ENCODE measurements around the gene C17orf75.

The C17orf75 gene

GRCh38 chr17:32298721-32299579 lies 43.0 kb downstream of the C17orf75 start (continued):
- TF ChIP-seq ZNF148 (tag by site-specific recombination; IDR thresholded peaks at IDR 0.05; ENCODE audit: borderline replicate concordance) (no peak), ZFHX2 (tag by site-specific recombination; conservative IDR thresholded peaks at IDR 0.05) (peak; percentile 67), GLIS2 (tag by site-specific recombination; IDR thresholded peaks at IDR 0.05) (no peak; the same call in 1 of the 2 replicates), BCL11B (tag by site-specific recombination; IDR thresholded peaks at IDR 0.05; ENCODE audit: low read depth) (peak; percentile 87), ZNF24 (tag by site-specific recombination; IDR thresholded peaks at IDR 0.05) (peak; percentile 92), ZNF701 (tag by site-specific recombination; IDR thresholded peaks at IDR 0.05) (no peak), ZNF280D (tag by site-specific recombination; IDR thresholded peaks at IDR 0.05) (no peak), ZNF10 (tag by site-specific recombination; IDR thresholded peaks at IDR 0.05) (peak; percentile 85), KLF17 (tag by site-specific recombination; IDR thresholded peaks at IDR 0.05) (peak; percentile 97), ZNF37A (tag by site-specific recombination; IDR thresholded peaks at IDR 0.05) (peak; percentile 55; the same call in 1 of the 2 replicates), ZNF843 (tag by site-specific recombination; IDR thresholded peaks at IDR 0.05) (peak; percentile 99), ZIC2 (tag by site-specific recombination; IDR thresholded peaks at IDR 0.05) (peak; percentile 78), ZNF398 (tag by site-specific recombination; IDR thresholded peaks at IDR 0.05) (peak; percentile 66), ZNF560 (tag by site-specific recombination; IDR thresholded peaks at IDR 0.05; ENCODE audit: borderline replicate concordance) (no peak), ZNF16 (tag by site-specific recombination; IDR thresholded peaks at IDR 0.05; ENCODE audit: low read depth) (no peak), ZNF704 (tag by site-specific recombination; IDR thresholded peaks at IDR 0.05) (no peak), PATZ1 (tag by site-specific recombination; IDR thresholded peaks at IDR 0.05) (peak; percentile 69; the same call in 1 of the 2 replicates), ZNF138 (tag by site-specific recombination; IDR thresholded peaks at IDR 0.05; ENCODE audit: borderline replicate concordance) (no peak), PRDM4 (tag by site-specific recombination; IDR thresholded peaks at IDR 0.05) (peak; percentile 97), REPIN1 (tag by site-specific recombination; IDR thresholded peaks at IDR 0.05; ENCODE audit: low read depth) (no peak), SP7 (tag by site-specific recombination; IDR thresholded peaks at IDR 0.05) (peak; percentile 89), ZNF354C (tag by site-specific recombination; IDR thresholded peaks at IDR 0.05; ENCODE audit: borderline replicate concordance, low read depth) (no peak), ZNF76 (tag by site-specific recombination; IDR thresholded peaks at IDR 0.05; ENCODE audit: borderline replicate concordance, low read depth) (0 out of 2 replicates have a peak, but pooled peaks have one; percentile 48), ZNF202 (tag by site-specific recombination; IDR thresholded peaks at IDR 0.05; ENCODE audit: borderline replicate concordance) (no peak)

Data from HEK293 (cell line).